GM12874 (cell line): ENCODE results near the gene PHLDA1.

ENCODE experiments used
- TF ChIP-seq, protein P1 (sequence below): IDR thresholded peaks from 2 replicates; pipeline ENCODE4 v1.5.1; 2011; ENCODE audit warnings: low read depth, mild to moderate bottlenecking, control low read depth, low read length, moderate library complexity; ENCODE audit not compliant: insufficient read depth

Gene PHLDA1

DNA sequence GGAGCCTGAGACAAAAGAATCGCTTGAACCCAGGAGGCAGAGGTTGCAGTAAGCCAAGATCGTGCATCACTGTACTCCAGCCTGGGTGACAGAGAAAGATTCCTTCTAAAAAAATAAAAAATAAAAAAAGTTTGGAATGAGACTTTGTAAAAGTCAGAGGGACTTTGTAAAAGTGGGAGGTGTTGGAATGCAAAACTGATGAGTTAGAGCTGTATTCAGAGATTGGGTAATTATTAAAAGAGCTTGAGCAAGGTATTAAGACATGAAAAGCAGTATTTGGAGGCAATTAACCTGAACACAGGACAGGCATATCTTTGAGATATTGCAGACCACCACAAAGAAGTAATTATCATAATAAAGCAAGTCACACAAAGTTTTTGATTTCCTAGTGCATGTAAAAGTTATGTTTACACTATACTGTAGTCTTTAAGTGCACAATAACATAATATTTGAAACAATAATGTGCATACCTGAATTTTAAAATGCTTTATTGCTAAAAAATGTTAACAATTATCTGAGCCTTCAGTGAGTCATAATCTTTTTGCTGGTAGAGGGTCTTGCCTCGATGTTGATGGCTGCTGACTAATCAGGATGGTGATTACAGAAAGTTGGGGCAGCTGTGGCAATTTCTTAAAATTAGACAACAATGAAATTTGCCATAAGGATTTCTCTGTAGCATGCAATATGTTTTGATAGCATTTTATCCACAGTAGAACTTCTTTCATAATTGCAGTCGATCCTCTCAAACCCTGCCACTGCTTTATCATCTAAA, 33.1 kb downstream of the PHLDA1 start:
- TF ChIP-seq, protein P1, sequence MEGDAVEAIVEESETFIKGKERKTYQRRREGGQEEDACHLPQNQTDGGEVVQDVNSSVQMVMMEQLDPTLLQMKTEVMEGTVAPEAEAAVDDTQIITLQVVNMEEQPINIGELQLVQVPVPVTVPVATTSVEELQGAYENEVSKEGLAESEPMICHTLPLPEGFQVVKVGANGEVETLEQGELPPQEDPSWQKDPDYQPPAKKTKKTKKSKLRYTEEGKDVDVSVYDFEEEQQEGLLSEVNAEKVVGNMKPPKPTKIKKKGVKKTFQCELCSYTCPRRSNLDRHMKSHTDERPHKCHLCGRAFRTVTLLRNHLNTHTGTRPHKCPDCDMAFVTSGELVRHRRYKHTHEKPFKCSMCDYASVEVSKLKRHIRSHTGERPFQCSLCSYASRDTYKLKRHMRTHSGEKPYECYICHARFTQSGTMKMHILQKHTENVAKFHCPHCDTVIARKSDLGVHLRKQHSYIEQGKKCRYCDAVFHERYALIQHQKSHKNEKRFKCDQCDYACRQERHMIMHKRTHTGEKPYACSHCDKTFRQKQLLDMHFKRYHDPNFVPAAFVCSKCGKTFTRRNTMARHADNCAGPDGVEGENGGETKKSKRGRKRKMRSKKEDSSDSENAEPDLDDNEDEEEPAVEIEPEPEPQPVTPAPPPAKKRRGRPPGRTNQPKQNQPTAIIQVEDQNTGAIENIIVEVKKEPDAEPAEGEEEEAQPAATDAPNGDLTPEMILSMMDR = no peak

DNA sequence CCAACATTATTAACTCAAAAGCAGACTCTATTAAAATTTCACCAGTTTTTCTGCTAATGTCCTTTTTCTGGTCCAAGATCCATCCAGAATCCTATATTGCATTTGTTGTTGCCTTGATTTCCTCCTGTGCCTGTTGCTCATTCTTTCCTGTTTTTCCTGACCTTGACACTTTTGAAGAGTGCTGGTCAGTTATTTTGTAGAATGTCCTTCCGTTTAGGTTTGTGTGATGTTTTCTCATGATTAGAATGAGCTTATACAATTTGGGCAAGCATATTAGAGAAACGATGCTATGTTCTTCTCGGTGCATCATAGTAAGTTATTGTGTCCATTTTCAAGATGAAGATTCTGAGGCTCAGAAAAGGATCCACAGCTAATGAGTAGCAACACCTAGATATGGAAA, 33.9 kb downstream of the PHLDA1 start:
- TF ChIP-seq, protein P1 = no peak

DNA sequence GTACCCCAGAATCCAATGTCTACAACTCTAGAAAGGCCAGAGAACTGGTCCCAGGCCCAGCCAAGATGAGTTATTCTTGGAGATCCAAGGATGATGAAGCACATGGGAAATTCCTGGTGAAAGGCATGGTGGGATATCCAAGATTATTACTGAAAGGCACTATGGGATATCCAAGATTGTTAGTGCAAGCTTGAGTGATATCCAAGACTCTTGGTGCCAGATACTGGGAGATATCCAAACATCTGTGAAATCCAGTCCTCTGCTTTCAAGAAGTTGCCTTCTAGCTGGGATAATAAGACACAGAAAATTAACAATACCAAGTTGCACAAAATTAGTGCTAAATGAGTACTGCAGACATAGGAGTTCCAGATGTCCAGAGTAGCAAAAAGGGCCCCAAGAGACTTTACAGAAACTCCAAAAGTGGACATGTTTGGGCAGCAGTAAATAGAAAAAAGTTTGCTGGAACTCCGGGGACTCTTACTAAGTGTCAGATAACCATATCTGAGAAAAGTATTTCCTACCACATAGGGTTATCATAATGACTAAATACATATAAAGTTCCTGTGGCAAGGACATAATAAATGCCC, 34.6 kb downstream of the PHLDA1 start:
- TF ChIP-seq, protein P1 = no peak

DNA sequence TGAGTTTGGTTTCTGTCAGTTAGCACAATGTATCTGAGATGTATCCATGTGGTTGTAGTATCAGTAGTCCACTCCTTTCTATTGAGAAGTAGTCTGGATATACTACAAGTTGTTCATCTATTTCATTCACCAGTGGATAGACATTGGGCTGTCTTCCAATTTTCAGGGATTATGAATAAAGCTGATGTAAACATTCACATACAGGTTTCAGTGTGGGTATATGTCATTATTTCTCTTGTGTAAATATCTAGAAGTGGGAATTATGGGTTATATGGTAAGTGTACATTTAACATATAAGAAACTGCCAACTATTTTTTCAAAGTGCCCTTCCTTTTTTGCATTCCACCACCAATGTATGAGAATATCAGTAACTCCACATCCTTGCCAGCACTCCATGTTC, 35.9 kb downstream of the PHLDA1 start:
- TF ChIP-seq, protein P1 = no peak

DNA sequence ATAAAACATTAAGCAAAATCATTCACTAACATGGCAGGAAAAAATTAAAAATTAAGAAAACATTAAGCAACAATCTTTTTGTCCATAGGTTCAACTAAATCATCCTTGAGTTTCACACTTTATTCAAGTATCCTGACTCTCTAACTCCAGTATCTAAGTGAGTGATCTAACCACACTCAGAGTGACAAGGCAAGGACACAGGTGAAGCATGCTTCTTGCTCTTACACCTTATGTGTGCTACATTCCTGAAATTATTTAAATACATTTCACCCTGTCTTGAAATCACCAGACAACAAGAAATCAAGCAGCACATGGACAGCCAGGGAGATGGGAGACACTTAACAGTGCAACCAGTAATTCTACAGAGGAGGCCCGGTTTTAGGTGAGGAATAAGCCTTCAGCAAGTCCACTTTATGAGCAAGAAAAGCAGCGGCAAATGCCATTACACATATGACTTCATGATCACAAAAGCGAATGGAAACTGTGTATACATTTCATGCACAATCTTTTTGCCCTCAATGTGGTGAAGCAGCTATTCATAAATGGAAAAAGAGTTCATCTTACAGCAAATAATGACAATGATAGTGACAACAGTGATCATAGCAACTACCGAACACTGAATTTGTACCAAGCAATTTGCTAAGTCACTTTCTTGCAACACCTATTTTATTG, 37.4 kb downstream of the PHLDA1 start:
- TF ChIP-seq, protein P1 = no peak

DNA sequence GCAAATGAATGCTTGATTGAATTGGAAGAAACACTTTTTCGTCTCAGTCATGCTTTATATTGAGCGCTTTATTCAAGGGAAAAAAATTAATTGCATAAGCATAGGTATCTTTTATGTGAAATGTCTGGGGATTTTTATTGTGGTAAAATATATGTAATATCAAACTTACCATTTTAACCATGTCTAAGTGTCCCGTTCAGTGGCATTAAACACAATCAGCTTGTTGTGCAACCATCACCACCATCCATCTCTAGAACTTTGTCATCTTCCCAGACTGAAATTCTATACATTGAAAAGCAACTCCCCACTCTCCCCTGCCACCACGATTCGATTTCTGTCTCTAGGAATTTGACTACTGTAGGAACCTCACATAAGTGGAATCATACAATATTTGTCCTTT, 39.8 kb downstream of the PHLDA1 start:
- TF ChIP-seq, protein P1 = no peak

DNA sequence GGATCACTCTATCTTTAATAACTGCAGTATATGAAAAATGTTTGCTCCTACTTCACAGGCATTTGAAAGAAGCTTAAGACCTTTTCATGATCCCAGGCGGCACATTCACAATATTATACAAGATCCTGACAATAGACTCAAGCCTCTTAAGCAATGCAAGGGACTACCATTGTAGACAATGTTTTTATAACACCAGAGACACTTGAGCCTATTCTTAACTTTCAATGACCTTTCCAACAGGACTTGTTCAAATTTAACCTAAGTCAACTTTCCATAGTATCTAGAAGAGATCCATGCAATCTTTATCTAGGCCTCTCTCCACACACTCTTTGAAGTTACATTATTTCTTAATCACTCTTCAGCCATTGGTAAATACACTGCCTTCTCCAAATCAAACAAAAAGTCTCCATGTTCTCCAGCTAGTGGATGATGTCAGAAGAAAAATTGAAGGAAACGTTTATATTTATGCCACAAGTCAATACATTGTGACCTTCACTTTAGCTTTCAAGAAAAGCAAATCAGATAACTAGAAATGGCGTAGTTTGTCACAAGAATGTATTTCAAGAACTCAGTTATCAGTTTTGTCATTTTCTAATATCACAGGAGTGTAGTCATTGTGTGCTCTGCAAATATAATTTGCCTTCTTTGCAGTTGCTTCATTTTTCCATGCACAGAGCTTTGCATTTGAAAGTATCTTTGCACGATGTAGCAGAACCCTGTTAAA, 41.2 kb downstream of the PHLDA1 start:
- TF ChIP-seq, protein P1 = no peak
